DND-41 (cell line): ENCODE measurements around the gene CFAP61.

Source experiments
- CTCF ChIP-seq: IDR thresholded peaks from 2 replicates; pipeline ENCODE4 v1.5.1; 2012; ENCODE audit warnings: borderline replicate concordance, low read length, moderate library complexity, mild to moderate bottlenecking; ENCODE audit not compliant: poor library complexity, severe bottlenecking; ENCODE audit errors: extremely low read depth
- EZH2 ChIP-seq: IDR thresholded peaks from 3 replicates; pipeline ENCODE4 v1.6.1; 2012; ENCODE audit warnings: borderline replicate concordance, low read depth, mild to moderate bottlenecking, moderate library complexity, low read length, inconsistent platforms; ENCODE audit not compliant: severe bottlenecking

- TF ChIP-seq EZH2 (no peak), CTCF (no peak)
Observed at GRCh38 chr20:20409331-20409730, 357.0 kb downstream of the CFAP61 start.
